Stimulated activated CD4-positive, alpha-beta T cell treated with anti-CD3 and anti-CD28 coated beads, Interleukin-1b, Interleukin-23, amount 100 ng/mL, for 24 hours (primary cell): ENCODE measurements around the gene AFF4.

Source experiments
- DNase-seq, 4 experiments: peaks; one replicate each; pipeline ENCODE4 v3.0.0-alpha.2; 2020; ENCODE audit warnings: low read depth in 4 of 4, low spot score in 1 of 4

AFF4 gene

DNA sequence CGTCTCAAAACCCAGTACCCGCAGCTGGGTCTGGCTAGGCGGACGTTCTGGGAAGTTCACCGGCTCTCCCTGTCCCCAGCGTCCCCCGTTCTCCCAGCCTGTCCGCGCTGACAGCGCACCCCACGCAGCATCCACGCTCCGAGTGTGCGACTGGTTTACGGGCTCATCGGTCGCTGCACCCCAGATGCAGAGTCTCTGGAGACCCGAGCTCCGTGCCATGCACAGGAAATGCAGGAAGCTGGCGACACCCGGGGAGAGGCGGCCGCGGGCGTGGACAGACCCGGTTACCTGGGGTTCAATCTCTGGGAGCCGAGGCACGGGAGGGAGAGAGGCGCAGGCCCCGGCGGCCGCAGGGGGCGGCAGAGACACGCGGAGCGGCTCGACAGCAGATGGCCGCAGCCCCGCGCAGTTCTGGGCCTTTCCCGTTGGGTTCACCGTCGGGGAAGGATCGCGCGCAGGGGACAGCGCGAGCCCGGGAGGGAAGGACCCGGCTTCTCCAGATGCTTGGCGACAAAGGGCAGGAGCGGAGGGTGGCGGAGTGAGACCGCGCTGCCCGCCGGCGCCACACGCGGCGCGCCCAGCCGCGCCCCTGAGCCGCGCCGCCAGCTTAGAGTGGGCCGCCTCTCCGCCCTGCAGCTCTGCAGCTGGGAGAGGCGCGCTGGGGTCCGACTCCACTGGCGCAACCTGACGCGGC, 133.5 kb downstream of the AFF4 start:
- peak in 3 of 4 experiments; percentile 46 to 66 (median 49) for DNase-seq

DNA sequence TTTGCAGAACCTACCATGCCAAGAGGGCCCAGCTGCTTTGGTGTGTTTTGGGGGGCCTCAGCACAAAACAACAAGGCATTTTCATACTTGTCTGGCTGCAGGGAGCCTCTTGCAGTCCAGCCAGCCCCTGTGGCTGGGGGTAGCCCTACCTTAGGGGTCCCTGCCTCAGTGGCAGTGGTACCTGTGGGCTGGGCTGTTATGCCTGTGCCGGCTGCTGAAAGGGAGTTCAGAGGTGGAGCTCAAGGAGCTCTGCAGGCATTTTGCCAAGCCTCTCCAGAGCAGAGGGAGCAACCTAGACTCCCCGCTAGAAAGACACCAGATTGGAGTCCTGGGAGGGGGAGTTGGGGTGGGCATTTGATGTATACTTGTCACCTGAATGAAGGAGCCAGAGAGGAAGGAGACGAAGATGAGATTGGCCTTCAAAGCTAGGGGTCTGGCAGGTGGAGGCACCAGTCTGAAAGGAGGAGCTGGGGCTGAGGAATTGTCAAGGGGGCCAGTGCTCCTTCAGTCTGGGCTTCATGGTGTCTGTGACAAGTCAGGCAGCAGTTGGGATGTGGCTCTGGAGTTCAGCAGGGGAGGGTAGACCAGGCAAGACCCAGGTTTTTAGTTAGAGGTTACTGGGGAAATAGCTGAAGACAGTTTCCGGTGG, 134.5 kb downstream of the AFF4 start:
- no peak for DNase-seq

DNA sequence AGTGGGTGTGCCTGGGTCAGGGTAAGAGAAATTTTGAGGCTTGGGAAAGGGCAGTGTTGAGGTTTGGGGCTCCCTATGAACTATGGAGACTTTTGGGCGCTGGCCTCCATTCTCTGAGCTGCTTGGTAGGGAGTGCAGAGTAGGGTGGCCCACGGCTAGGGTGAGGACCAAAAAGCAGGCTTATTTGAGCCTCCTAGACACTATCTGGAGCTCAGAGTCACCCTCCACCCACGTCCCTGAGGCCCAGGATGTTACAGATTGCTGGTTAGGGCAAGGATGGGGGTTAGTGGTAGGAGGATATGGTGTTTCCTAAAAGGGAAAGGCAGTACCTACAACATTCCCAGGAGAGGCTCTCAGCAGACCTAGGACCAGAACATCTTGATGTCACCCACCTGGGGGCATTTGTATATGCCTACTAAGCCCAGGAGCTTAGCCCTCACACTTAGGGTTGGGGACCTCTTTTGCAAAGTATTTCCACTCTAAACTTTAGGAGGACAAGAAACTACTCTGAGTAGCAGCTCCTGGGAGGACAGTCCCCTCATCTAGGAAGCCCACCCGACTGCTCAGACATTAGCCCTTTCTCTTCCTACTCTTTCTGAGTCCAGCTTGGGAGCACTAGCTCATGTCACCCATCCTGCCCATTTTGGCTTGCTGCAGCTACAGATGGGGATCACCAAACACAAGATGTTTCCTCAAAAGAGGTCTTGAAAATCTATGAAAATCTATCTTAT, 135.3 kb downstream of the AFF4 start:
- DNase-seq: no peak

DNA sequence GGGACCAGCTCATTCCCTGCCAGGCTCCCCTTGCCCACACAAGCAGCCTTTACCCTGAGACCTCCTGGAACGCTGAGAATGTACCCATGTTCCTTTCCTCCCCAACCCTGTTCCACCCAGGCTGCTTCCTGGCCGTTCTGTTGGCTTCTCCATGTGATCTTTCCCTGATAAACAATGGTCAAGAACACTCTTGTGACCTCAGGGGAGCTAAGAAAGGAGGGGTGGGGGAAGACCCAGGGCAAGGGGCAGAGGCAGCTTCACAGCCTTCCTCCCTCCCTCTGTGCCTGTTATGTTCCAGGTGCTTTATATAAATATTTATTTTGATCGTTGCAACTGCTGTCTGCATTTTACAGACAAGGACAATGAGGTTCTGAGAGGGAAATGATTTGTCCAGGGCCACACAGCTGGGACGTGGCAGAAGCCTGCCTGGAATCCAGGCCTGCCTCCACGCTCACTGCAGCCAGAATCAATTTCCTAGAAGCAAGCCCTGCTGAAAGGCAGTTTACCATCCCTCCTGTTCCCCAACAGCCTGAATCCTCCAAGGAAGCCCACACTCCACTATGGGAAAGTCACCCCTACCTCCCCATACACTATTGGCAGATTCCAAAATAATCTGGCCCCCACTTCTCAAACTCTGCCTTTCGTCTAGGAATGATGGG, 136.9 kb downstream of the AFF4 start:
- no peak for DNase-seq

DNA sequence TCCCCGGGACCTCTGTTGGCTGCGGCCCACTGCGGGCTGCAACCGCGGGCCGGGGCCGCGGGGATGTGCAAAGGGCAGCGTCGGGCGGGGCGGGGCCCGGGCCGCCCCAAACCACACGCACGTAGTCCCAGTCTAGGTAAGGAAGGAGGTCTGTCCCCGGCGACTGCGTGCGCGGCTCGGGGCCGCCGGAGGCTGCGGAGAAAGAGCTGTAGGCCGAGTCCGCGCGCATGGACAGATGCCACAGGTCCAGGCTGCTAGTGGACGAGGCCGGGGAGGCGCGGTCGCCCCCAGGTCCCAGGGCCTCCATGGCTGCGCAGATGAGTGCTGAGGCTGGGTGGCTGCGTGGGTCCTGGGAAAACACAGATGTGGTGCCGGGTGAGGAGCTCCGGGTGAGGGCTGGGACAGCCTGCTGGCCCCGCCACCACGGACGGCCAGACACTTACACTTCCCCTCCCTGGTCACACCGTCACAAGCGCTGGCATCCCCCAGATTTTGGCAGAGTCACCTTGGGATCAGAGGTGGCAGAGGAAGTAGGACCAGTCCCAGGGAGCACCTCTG, 137.5 kb downstream of the AFF4 start:
- DNase-seq: no peak
